ENCODE results near the gene SLC27A3.

SLC27A3 gene

DNA sequence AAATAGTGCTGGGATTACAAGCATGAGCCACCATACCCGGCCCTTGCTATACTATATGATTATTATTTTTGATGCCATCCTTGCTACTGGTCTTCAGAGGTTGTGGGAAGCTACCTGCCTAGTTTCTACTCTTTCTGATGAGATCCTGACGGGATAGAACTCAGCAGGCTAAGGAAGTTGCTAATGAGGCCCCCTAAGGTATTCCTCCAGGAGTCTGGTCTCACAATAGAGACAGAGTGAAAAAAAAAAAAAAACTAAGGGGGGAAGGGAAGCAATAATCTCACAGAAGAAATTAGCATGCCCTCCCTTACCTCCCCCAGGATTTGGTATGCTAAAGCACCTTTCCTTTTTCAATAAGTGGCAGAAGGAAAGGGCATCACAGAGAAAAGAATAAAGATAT is 29.8 kb upstream of the SLC27A3 start:
- Histone ChIP-seq H3K9me2 (replicated peaks; ENCODE audit: insufficient read depth, low read length) (no peaks in the 10 kb centered on the region), H3K36me3 (replicated peaks; ENCODE audit: insufficient read depth, low read length) (no peaks in the 10 kb centered on the region; the same call in 1 of the 2 replicates), H3K9ac (ENCODE audit: low read length) (no peak overlapping the region), H3K4me1 (ENCODE audit: low read length) (peaks cover 19% of the 10 kb centered on the region), H3K4me3 (ENCODE audit: low read length) (no peak overlapping the region), H3K4me2 (ENCODE audit: low read depth, low read length) (no peak overlapping the region), H3K9me3 (replicated peaks; ENCODE audit: insufficient read depth, low read length) (no peaks in the 10 kb centered on the region), H3K27ac (ENCODE audit: low read length) (no peak overlapping the region), H2AFZ (ENCODE audit: low read length) (no peak overlapping the region), H3F3A (ENCODE audit: insufficient read depth, low read length) (peaks cover 12% of the 10 kb centered on the region), H3K27me3 (replicated peaks; ENCODE audit: insufficient read depth, low read length) (no peaks in the 10 kb centered on the region), H4K20me1 (ENCODE audit: insufficient read depth, low read length) (no peaks in the 10 kb centered on the region), H3K79me2 (ENCODE audit: low read length) (no peaks in the 10 kb centered on the region)
- TF ChIP-seq EZH2phosphoT487 (IDR thresholded peaks at IDR 0.05; ENCODE audit: low read length): no peak
- TF ChIP-seq, protein P1, sequence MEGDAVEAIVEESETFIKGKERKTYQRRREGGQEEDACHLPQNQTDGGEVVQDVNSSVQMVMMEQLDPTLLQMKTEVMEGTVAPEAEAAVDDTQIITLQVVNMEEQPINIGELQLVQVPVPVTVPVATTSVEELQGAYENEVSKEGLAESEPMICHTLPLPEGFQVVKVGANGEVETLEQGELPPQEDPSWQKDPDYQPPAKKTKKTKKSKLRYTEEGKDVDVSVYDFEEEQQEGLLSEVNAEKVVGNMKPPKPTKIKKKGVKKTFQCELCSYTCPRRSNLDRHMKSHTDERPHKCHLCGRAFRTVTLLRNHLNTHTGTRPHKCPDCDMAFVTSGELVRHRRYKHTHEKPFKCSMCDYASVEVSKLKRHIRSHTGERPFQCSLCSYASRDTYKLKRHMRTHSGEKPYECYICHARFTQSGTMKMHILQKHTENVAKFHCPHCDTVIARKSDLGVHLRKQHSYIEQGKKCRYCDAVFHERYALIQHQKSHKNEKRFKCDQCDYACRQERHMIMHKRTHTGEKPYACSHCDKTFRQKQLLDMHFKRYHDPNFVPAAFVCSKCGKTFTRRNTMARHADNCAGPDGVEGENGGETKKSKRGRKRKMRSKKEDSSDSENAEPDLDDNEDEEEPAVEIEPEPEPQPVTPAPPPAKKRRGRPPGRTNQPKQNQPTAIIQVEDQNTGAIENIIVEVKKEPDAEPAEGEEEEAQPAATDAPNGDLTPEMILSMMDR (IDR thresholded peaks at IDR 0.05; ENCODE audit: low read length): no peak
- no peak for TF ChIP-seq EZH2 (optimal IDR thresholded peaks at IDR 0.05; ENCODE audit: low read depth, low read length)
- no peak for DNase-seq

DNA sequence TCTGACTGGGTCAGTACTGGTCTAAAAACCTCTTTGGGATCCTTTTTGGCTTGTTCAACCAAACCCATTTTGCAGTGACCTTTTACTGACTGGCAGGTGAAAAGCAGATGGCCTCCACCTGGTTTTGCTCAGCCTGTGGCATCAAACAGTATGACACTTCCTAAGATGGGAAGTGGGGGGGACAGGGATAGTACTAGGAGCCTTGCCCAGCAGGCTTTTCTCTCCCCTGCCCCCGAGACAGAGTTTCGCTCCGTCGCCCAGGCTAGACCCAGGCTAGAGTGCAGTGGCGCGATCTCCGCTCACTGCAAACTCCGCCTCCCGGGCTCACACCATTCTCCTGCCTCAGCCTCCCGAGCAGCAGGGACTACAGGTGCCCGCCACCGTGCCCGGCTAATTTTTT is 29.0 kb upstream of the SLC27A3 start:
- no peak for DNase-seq
- Histone ChIP-seq H2AFZ (ENCODE audit: low read length) (no peak overlapping the region), H3K27me3 (replicated peaks; ENCODE audit: insufficient read depth, low read length) (no peaks in the 10 kb centered on the region), H3K27ac (ENCODE audit: low read length) (no peak overlapping the region), H3K9ac (ENCODE audit: low read length) (no peak overlapping the region), H3K79me2 (ENCODE audit: low read length) (no peaks in the 10 kb centered on the region), H3K4me1 (ENCODE audit: low read length) (peaks cover 19% of the 10 kb centered on the region), H3K9me3 (replicated peaks; ENCODE audit: insufficient read depth, low read length) (no peaks in the 10 kb centered on the region), H4K20me1 (ENCODE audit: insufficient read depth, low read length) (no peaks in the 10 kb centered on the region), H3K36me3 (replicated peaks; ENCODE audit: insufficient read depth, low read length) (peaks cover 3% of the 10 kb centered on the region; the same call in 1 of the 2 replicates), H3K4me3 (ENCODE audit: low read length) (no peak overlapping the region), H3F3A (ENCODE audit: insufficient read depth, low read length) (peaks cover 12% of the 10 kb centered on the region), H3K9me2 (replicated peaks; ENCODE audit: insufficient read depth, low read length) (no peaks in the 10 kb centered on the region), H3K4me2 (ENCODE audit: low read depth, low read length) (no peak overlapping the region)
- TF ChIP-seq, protein P1 (IDR thresholded peaks at IDR 0.05; ENCODE audit: low read length): no peak
- TF ChIP-seq EZH2phosphoT487 (IDR thresholded peaks at IDR 0.05; ENCODE audit: low read length): no peak
- no peak for TF ChIP-seq EZH2 (optimal IDR thresholded peaks at IDR 0.05; ENCODE audit: low read depth, low read length)

DNA sequence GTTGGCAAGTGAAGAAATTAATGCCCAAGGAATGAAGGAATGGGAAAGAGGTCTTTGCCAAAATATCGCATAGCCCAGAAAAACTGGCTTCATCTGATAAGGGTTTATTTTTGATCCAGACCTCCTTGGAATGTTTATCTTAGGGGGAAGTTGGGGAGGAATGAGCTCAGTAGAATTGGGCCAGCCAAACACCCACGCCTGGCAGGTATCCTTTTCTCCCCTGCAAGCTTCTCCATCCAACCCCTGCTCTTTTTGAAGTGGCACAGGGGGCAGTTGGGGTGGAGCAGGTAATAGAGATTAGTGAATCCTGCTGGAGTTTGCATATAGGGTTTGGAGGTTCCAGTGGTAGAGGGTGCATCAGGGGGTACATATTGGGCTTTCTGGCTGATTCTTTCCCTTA is 26.3 kb upstream of the SLC27A3 start:
- no peak overlapping the region for H3K27ac ChIP-seq (ENCODE audit: low read length)
- H3K9me2 ChIP-seq (replicated peaks; ENCODE audit: insufficient read depth, low read length): no peaks in the 10 kb centered on the region
- H3K4me1 ChIP-seq (ENCODE audit: low read length): peaks cover 6% of the 10 kb centered on the region; the same call in 1 of the 2 replicates
- TF ChIP-seq, protein P1 (IDR thresholded peaks at IDR 0.05; ENCODE audit: low read length): no peak
- no peak for TF ChIP-seq EZH2phosphoT487 (IDR thresholded peaks at IDR 0.05; ENCODE audit: low read length)
- TF ChIP-seq EZH2 (optimal IDR thresholded peaks at IDR 0.05; ENCODE audit: low read depth, low read length): no peak
- no peaks in the 10 kb centered on the region for H3K79me2 ChIP-seq (ENCODE audit: low read length)
- H3K4me2 ChIP-seq (ENCODE audit: low read depth, low read length): no peak overlapping the region
- no peak overlapping the region for H2AFZ ChIP-seq (ENCODE audit: low read length)
- H3F3A ChIP-seq (ENCODE audit: insufficient read depth, low read length): peaks cover under 1% of the 10 kb centered on the region; the same call in 1 of the 2 replicates
- H3K9me3 ChIP-seq (replicated peaks; ENCODE audit: insufficient read depth, low read length): no peaks in the 10 kb centered on the region
- H3K36me3 ChIP-seq (replicated peaks; ENCODE audit: insufficient read depth, low read length): peaks cover 10% of the 10 kb centered on the region
- H3K27me3 ChIP-seq (replicated peaks; ENCODE audit: insufficient read depth, low read length): no peaks in the 10 kb centered on the region
- H3K4me3 ChIP-seq (ENCODE audit: low read length): no peak overlapping the region
- no peaks in the 10 kb centered on the region for H4K20me1 ChIP-seq (ENCODE audit: insufficient read depth, low read length)
- H3K9ac ChIP-seq (ENCODE audit: low read length): no peak overlapping the region
- DNase-seq: no peak

All from MM.1S (cell line).